GM10248 (cell line): ENCODE results near the gene ZNF428.

ENCODE experiments used
- CTCF ChIA-PET: fragments of 300-600 bp; sonication (Branson Sonifier 250); formaldehyde crosslinking; extraction: SDS; loops from one replicate; lab custom pipeline; 2021; ENCODE audit warnings: antibody characterized with exemption; lab: Yijun Ruan, JAX
- POLR2A ChIA-PET: fragments of 350-650 bp; sonication (Branson Sonifier 250); formaldehyde crosslinking; extraction: SDS; loops from one replicate; lab custom pipeline; 2020; ENCODE audit warnings: antibody characterized with exemption; lab: Yijun Ruan, JAX
- DNase-seq: peaks from one replicate; pipeline ENCODE4 v3.0.0; 2012; ENCODE audit errors: extremely low spot score
- TF ChIP-seq, protein P1 (sequence below): IDR thresholded peaks from 2 replicates; pipeline ENCODE4 v1.5.1; 2012; ENCODE audit warnings: mild to moderate bottlenecking, low read depth; ENCODE audit errors: extremely low read depth, missing control alignments, control extremely low read depth

The ZNF428 gene

DNA sequence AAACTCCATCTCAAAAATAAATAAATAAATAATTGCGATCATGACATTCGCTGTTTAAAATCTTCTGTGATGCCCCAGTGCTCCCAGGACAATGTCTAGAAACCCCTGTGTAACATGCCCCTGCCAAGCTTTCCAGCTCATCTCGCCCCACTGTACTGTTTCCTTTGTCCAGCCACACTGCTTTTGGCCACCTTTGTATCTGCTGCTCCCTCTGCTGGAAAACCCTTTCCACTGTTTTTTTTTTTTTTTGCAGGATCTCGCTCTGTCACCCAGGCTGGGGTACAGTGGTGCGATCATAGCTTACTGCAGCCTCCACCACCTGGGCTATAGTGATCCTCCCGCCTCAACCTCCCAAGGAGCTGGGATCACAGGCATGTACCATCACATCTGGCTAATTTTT lies 43.1 kb upstream of the ZNF428 start:
- CTCF ChIA-PET: interaction anchor here (1.0 to 3.2 kb wide), 3 partner anchors 10 to 107 kb away, joined by 3 to 11 read pairs (median 7); no protein-coding TSS in a partner anchor
- POLR2A ChIA-PET: no interaction called here
- TF ChIP-seq, protein P1, sequence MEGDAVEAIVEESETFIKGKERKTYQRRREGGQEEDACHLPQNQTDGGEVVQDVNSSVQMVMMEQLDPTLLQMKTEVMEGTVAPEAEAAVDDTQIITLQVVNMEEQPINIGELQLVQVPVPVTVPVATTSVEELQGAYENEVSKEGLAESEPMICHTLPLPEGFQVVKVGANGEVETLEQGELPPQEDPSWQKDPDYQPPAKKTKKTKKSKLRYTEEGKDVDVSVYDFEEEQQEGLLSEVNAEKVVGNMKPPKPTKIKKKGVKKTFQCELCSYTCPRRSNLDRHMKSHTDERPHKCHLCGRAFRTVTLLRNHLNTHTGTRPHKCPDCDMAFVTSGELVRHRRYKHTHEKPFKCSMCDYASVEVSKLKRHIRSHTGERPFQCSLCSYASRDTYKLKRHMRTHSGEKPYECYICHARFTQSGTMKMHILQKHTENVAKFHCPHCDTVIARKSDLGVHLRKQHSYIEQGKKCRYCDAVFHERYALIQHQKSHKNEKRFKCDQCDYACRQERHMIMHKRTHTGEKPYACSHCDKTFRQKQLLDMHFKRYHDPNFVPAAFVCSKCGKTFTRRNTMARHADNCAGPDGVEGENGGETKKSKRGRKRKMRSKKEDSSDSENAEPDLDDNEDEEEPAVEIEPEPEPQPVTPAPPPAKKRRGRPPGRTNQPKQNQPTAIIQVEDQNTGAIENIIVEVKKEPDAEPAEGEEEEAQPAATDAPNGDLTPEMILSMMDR: no peak
- no peak for DNase-seq

DNA sequence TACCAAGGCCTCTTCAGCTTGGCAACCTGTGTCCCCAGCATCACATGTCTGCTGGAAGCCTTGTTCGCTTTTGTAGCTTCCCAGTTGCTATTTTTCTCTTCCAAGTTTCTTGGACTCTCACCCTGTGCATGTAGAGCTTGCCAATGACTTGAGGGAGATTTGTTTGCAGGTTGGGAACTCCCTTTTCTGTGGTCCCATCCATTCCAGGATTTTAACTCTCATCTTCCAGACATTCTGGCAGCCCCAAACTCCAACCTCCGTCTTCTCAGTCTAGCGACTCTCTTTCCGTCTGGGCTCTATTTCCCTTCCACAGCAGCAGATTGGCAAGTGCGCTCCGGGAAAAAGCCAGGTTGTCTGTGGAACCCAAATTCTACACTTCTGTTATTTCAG lies 41.5 kb upstream of the ZNF428 start:
- no peak for DNase-seq
- ChIA-PET POLR2A (no interaction called here), CTCF (interaction anchor here (1.5 to 3.2 kb wide), 4 partner anchors 7 to 105 kb away, joined by 5 to 11 read pairs (median 8); no protein-coding TSS in a partner anchor)
- TF ChIP-seq, protein P1: no peak

DNA sequence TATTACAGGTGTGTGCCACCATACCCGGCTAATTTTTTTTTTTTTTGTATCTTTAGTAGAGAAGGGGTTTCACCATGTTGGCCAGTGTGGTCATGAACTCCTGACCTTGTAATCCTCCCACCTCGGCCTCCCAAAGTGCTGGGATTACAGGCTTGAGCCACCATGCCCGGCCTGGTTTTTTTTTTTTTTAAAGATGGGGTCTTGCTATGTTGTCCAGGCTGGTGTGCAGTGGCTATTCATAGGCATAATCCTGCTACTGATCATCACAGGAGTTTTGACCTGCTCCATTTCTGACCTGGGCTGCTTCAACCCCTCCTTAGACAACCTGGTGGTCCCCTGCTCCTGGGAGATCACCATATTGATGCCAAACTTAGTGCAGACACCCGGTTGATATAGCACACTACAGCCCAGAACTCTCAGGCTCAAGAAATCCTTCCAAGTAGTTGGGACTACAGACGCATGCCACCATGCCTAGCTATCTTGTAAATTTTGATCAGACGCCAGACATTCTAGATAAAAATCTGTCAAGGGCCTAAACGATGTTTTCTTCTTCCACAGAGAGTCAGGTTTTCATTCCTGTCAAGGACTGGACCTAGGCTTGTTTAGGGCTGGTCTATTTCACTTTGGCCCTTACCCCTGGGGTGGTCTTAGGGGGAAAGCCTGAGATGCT lies 41.0 kb upstream of the ZNF428 start:
- TF ChIP-seq, protein P1: no peak
- no peak for DNase-seq
- ChIA-PET CTCF (interaction anchor here (1.5 to 3.2 kb wide), 4 partner anchors 8 to 105 kb away, joined by 5 to 11 read pairs (median 8); no protein-coding TSS in a partner anchor), POLR2A (no interaction called here)

DNA sequence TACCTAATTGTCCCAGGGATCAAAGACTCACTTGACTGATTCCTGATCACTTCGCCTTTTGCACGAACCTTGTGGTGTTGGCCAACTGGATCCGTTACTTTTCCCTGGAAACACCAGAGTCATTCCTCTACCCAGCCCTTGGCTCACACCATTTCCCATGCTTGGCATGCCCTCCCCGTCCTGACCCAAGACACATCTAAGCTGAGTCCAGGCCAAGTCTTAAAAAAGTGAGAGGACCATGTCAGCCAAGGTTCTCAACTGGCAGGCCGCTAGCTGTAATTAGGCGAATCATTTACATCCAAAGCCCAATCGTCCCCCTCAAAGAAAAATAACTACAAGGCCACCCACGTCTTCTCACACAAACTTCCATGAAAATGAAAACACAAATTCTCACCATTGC lies 39.1 kb upstream of the ZNF428 start:
- TF ChIP-seq, protein P1: no peak
- DNase-seq: no peak
- ChIA-PET POLR2A (interaction anchor here (0.5 to 0.6 kb wide), 2 partner anchors 10 to 35 kb away, joined by 3 read pairs; no protein-coding TSS in a partner anchor), CTCF (interaction anchor here (1.2 to 3.2 kb wide), 2 partner anchors 10 to 151 kb away, joined by 3 to 10 read pairs; no protein-coding TSS in a partner anchor)

DNA sequence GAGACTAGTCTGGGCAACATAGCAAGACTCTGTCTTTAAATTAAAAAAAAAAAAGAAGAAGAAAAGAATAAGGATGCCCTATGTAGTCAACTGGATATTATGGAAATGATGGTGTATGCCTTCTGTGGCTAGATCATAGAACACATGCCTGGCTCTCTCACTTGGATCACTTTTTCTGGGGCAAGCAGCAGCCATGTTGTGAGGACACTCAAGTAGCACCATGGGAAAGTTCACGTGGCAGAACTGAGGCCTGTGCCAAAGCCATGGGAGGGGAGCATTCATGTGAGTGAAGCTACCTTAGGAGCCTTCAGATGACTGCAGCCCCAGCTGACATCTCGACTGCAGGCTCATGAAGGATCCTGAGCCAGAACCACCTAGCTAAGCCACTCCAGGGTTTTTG lies 38.6 kb upstream of the ZNF428 start:
- POLR2A ChIA-PET: no interaction called here
- no peak for DNase-seq
- CTCF ChIA-PET: interaction anchor here (1.2 to 3.2 kb wide), 2 partner anchors 10 to 152 kb away, joined by 3 to 10 read pairs; no protein-coding TSS in a partner anchor
- TF ChIP-seq, protein P1: no peak

DNA sequence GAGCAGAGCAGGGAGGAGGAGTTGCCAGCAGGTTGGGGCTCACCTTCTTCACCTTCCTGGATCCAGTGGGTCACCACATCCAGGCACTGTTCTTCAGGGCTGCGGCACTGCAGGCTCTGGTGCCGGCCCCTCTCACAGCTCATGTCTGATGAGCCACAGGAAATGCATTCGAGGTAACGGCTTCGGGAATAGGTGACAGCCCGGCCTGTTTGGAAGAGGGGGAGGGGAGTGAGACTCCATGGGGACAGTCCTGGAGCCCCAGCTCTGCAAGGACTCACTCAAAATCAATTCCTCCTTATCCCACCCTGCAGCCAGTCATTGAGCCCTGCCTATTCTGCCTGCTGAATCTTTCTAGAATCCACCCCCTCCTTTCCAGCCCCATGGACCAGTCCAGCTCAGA lies 37.0 kb upstream of the ZNF428 start:
- CTCF ChIA-PET: interaction anchor here (1.1 kb wide), 1 partner anchor 15 kb away, joined by 3 read pairs; no protein-coding TSS in a partner anchor
- TF ChIP-seq, protein P1: no peak
- DNase-seq: no peak
- POLR2A ChIA-PET: no interaction called here
